Right lung (tissue), 10 donors: ENCODE data around the gene FGF23. TPM values are rescaled to one million over a fixed set of nuclear protein-coding genes. Genes with fewer than 3 reads are reported as not detected.
"Not testable (repeated sequence)": the region's sequence is repeated elsewhere in the genome, so short reads cannot be mapped to it uniquely, and the experiment has no call there.

Source experiments
- DNase-seq, 2 donors: peaks; one replicate each; pipeline ENCODE4 v3.0.0-alpha.2; 2013
- long read RNA-seq, 8 donors: transcript quantifications; one replicate each; lab custom pipeline, GENCODE V29; 2026
- polyA plus RNA-seq, 5 donors: library from polyadenylated mRNA; unstranded; fragments of 120-200 nt; gene quantifications; one replicate each; pipeline versions ENCODE4 v1.2.1 to v1.2.3, GENCODE V29; 2013; ENCODE audit warnings: inconsistent platforms in 1 of 5, low replicate concordance in 1 of 5; ENCODE audit not compliant: insufficient read length in 5 of 5, insufficient read depth in 1 of 5

FGF23 gene
- polyA plus RNA-seq = under 1 TPM in 1 of 5 donors, not detected in 4; 0.04 TPM
- long read RNA-seq, donor 1 = 0 reads
- long read RNA-seq, donor 2 = 0 reads
- long read RNA-seq, donor 3 = 0 reads
- long read RNA-seq, donor 4 = 0 reads
- long read RNA-seq, donor 5 = 0 reads
- long read RNA-seq, donor 6 = 0 reads
- long read RNA-seq, donor 7 = 0 reads
- long read RNA-seq, donor 8 = 0 reads

GRCh38 chr12:4379405-4379804, at the start of gene FGF23:
FGF23 (minus strand) TSS chr12:4379712; CDS start chr12:4379582, 130 bp downstream.
- peak; percentile 7 to 22 for DNase-seq

GRCh38 chr12:4424422-4424821, 44.9 kb upstream of the FGF23 start:
- peak in 1 of 2 donors; percentile 20 for DNase-seq

DNA sequence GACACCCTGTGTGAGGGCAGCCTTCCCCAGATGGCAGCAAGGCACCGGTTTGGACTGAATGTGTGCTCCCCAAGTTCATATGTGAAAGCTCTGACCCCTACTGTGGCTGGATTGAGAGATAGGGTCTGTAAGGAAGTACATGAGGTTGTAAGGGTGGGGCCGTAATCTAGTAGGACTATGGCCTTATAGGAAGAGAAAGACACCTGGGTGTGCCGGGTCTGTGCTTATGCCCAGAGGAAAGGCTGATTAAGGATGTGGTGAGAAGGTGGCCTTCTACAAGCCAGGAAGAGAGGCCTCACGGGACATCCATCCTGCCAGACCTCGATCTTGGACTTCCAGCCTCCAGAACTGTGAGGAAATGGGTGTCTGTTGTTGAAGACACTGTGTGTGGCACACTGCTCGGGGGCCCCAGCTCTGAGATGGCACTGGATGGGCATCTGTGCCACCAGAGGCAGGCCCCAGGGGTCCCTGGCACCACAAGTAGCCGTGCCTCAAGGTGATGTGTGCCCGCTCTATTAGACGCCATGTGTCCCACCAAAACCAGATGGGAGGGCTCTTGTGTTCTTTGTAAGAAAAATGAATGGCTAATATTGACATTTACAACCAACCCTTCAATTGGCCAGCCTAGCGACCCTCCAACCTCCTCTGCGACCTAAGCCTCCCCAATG, 44.1 kb upstream of the FGF23 start:
- DNase-seq = no peak

GRCh38 chr12:4422985-4423384, 43.5 kb upstream of the FGF23 start:
- no peak for DNase-seq

DNA sequence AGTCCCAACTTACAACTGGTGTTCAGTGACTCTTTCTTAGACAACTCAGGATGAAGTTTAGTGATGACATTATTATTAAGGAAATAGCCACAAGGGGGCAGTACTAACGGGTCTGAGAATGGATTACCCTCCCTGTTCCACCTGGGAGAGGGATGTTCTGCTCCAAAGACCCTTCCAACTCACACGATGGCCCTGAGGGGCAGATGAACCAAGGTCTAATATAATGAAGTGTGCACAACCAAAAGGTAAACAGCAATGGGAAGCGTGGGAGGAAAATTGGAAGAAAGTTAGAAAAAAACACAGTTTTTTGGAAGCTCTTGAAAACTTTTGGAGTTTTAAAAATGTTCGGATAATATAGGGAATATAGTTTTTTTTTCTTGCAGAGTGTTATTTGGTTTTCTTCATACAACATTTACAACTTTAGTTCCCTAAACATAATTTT, 42.1 kb upstream of the FGF23 start:
- no peak for DNase-seq

DNA sequence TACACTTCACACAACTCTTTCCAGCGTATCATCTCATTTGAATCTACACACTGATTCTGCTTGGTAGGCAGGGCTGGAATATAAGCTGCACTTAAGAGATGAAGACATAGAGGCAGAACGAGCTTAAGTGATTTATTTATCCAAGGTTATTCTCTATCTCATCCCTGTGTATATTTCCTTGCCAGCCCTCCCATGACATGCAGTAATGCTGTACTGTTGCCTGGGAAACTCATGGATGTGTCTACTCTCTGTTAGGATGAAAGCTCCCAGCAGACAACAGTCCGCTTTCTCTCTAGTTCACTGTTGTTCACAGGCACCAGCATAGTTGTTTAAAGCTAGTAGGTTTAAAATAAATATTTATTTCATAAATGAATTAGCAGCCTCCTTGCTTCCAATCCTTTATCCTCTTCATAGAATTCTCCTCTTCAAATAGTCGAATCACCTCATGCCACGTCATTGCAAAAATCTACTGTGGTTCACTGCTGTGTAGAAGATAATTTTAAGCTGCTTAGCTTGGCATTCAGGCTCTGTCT, 40.7 kb upstream of the FGF23 start:
- DNase-seq = no peak

- DNase-seq = no peak
These were observed 39.4 kb upstream of the FGF23 start for GRCh38 chr12:4418913-4419312.

GRCh38 chr12:4417936-4418335, 38.4 kb upstream of the FGF23 start:
- DNase-seq = no peak

- DNase-seq = no peak
These were observed 37.9 kb upstream of the FGF23 start for GRCh38 chr12:4417455-4417854.

- DNase-seq = no peak
These were observed 36.8 kb upstream of the FGF23 start for GRCh38 chr12:4416276-4416675.

DNA sequence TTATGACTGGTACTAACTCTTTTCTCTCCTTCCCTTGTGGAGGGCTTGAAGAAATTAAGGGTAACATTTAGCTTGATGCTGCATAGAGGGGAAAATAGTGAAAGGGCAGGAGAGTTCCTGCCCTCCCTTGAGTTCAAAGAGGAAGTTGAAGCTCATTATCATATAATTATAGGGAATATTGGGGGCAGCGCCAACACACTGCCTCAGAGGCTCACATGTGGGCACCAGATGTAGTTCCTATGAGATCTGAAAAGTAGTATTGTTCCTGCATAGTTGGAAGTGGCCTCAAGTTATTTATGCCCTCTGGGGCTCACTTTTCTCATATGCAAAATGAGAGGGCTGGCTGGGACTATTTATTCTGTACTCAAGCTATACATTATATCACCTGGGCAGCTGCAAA, 33.0 kb upstream of the FGF23 start:
- DNase-seq = no peak

GRCh38 chr12:4412056-4412455, 32.5 kb upstream of the FGF23 start:
- DNase-seq = no peak

- DNase-seq = no peak
These were observed 27.6 kb upstream of the FGF23 start for GRCh38 chr12:4407136-4407535.

DNA sequence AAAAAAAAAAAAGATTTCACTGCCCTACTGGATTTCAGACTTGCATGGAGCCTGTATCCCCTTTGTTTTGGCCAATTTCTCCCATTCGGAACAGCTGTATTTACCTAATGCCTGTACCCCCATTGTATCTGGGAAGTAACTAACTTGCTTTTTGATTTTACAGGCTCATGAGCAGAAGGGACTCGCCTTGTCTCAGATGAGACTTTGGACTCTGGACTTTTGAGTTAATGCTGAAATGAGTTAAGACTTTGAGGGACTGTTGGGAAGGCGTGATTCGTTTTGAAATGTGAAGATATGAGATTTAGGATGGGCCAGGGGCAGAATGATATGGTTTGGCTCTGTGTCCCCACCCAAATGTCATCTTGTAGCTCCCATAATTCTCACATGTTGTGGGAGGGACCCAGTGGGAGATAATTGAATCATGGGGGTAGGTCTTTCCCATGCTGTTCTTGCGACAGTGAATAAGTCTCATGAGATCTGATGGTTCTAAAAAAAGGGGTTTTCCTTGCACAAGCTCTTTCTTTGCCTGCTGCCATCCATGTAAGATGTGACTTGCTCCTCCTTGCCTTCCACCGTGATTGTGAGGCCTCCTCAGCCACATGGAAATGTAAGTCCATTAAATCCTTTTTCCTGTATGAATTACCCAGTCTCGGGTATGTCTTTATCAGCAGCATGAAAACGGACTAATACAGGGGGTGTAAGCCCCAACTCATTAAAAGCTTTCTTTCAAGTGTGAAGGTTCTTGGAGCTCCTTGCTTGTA, 25.5 kb upstream of the FGF23 start:
- DNase-seq = not testable (repeated sequence)

- DNase-seq = no peak
These were observed 23.5 kb upstream of the FGF23 start for GRCh38 chr12:4402996-4403395.

DNA sequence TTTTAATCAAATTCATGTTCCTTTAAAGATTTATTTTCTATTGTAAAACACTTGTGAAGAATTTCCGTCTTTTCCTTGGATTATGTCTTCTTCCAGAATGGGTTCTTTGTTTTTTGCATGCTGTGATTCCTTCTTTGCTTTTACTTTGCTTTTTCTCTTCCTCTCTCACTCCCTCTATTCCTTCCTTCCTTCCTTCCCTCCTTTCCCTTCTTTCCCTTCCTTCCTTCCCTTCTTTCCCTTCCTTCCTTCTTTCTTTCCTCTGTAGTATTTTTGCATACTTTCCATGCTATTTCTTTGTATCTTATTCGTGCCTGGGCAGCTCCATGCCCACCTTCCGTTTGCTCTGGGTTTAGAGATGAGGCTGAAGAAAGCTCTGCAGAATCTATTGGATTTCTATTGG, 21.6 kb upstream of the FGF23 start:
- DNase-seq = no peak

DNA sequence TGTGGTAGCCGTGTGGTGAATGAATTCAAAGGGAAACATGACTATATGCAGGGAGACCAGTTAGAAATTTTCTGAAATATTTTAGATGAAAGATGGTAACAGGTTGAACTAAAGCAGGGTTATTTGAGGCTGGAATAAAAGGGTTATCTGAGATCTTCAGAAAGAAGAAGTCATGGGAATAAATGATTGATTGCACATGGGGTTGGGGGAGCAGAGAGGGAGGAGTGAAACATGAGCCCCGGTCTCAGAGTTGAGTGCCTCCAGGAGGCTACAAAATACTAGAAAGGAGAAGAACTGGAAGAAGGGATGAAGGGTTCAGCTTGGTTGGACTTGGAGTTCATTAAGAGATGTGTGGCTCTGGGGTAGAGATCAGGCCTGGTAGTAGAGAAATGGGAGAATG, 16.3 kb upstream of the FGF23 start:
- DNase-seq = no peak

DNA sequence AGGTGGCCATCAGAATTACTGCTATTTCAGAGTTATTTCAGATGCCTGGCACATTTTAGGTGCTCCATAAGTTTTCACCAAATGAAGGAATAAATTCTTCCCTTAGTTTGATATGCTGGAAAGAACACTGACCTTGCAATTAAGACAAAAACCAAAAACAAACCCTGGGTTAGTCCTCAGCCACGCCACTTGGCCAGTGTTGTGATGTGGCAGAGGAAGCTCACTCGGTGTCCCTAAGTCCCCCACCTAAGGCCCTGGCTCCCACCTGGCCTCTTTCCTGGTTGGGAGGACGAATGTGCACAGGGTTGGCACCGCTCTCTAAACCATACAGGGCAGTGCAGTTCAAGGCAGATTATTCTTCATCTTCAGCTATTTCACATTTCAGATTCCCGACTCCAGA, 13.7 kb upstream of the FGF23 start:
- DNase-seq = no peak

- peak; percentile 13 to 31 for DNase-seq
These were observed 12.8 kb upstream of the FGF23 start for GRCh38 chr12:4392223-4392742.

DNA sequence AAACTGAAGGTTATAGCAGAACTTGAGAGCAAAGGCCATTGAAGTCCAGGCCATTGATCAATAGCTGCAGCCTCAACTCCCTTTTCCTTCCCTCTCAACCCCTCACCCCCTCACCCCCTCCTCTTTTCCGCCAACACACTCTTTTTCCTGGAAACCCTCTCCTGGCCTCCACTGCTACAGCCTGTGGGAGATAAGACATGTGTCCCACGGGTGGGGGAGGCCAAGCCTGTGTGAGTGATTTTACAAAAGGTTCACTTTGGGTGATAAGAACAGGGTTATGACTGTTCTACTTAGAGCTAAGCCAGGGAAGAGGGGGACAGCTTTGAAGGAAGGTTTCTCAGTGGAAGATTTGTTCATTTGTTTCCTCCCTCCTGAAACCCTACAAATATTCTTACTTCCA, 9.2 kb upstream of the FGF23 start:
- DNase-seq = no peak

- DNase-seq = no peak
These were observed 8.5 kb upstream of the FGF23 start for GRCh38 chr12:4388032-4388431.

DNA sequence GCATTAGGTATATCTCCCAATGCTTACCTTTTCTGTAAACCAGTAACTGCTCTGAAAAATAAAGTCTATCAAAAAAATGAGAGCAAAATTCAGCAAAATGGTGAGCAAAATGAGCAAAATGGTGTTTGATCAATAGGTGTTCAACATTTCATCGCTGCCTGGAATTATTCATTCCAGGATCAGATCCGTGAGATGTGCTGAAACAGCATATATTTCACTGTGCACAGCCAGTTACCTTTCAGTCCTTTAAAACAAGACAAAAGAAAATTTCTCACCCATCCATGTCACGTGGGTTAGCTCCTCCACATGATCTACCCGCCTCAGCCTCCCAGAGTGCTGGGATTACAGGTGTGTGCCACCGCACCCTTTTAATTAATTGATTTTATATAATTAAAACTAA, 8.1 kb upstream of the FGF23 start:
- no peak for DNase-seq
